Mucosa of descending colon (tissue), 3 donors: ENCODE measurements around the gene CDC42SE2. TPM values are rescaled to one million over a fixed set of nuclear protein-coding genes. Genes with fewer than 3 reads are reported as not detected.
A peak's percentile ranks its signal among the peaks of the same experiment; 100 is the strongest.

Experiments
- ATAC-seq: fragments of 200-7000 bp; cut with Tn5 transposase; one replicate; pipeline ENCODE4 v1.9.1; 2020; ENCODE audit warnings: mild to moderate bottlenecking, moderate library complexity
- DNase-seq, 3 donors: peaks; one replicate each; pipeline ENCODE4 v3.0.0-alpha.2; 2020
- H3K36me3 ChIP-seq: fragments of 200-600 bp; one replicate; pipeline ENCODE4 v1.8.0; 2021; ENCODE audit warnings: low read depth, mild to moderate bottlenecking
- H3K4me1 ChIP-seq: fragments of 200-600 bp; one replicate; pipeline ENCODE4 v1.8.0; 2021; ENCODE audit warnings: low read depth, mild to moderate bottlenecking
- H3K4me3 ChIP-seq: fragments of 200-600 bp; one replicate; pipeline ENCODE4 v1.8.0; 2021; ENCODE audit warnings: mild to moderate bottlenecking
- H3K9me3 ChIP-seq: fragments of 200-600 bp; one replicate; pipeline ENCODE4 v1.8.0; 2021; ENCODE audit warnings: mild to moderate bottlenecking
- intact Hi-C, 2 donors: fragments of 100-400 bp; cut with DNase I in 1 of 2; cut with micrococcal nuclease in 1 of 2; formaldehyde crosslinking; loops; one replicate each; pipeline versions ENCODE4 v1.11.0 to v1.11.1; 2022; cut with DNase I, micrococcal nuclease
- total RNA-seq, 3 donors: library from RNA; stranded (reverse); fragmentation: NEBNext Ultra II Directional in 2 of 3; extraction: Animal tissue kit (Norgen Biotek cat#: 25700) in 2 of 3; gene quantifications; one replicate each; pipeline versions ENCODE4 v1.2.1 to v1.2.4, GENCODE V29; 2021 to 2023
- TF ChIP-seq, protein P1 (sequence below): fragments of 200-600 bp; IDR thresholded peaks from one replicate; pipeline ENCODE4 v1.8.0; 2022; ENCODE audit warnings: antibody characterized with exemption, mild to moderate bottlenecking
- donor health status: DM: no; HTN: no; CAD: no; lungs with moderate emphysema.
- donor health status: DM: no; HTN: no; CAD: no.
- donor health status: DM: no; HTN: yes; CAD: no.

CDC42SE2 gene
- total RNA-seq, 3 donors from 2014 or later: 60.5 to 116 (median 101) TPM

DNA sequence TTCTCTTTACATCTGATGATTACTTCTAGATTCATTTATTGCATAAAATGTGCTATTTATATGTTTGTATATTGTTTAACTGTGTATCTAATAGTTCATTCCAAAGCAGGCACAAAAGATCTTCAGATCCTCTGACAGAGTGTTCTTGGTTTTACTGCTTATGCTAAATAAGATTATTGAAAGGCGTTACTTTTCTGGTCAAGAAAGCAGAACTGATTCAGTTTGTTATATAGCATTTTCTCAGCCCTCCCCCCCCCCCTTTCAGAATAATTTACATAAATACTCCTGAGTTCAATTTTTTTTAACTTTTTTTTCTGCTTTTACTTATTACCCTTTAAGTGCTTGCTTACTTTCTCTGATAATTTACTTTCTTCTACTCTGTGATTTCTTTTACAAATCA lies 15.4 kb downstream of the CDC42SE2 start:
- intact Hi-C loops: no loop called here
- no peak overlapping the region for H3K4me3 ChIP-seq
- TF ChIP-seq, protein P1, sequence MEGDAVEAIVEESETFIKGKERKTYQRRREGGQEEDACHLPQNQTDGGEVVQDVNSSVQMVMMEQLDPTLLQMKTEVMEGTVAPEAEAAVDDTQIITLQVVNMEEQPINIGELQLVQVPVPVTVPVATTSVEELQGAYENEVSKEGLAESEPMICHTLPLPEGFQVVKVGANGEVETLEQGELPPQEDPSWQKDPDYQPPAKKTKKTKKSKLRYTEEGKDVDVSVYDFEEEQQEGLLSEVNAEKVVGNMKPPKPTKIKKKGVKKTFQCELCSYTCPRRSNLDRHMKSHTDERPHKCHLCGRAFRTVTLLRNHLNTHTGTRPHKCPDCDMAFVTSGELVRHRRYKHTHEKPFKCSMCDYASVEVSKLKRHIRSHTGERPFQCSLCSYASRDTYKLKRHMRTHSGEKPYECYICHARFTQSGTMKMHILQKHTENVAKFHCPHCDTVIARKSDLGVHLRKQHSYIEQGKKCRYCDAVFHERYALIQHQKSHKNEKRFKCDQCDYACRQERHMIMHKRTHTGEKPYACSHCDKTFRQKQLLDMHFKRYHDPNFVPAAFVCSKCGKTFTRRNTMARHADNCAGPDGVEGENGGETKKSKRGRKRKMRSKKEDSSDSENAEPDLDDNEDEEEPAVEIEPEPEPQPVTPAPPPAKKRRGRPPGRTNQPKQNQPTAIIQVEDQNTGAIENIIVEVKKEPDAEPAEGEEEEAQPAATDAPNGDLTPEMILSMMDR: no peak
- DNase-seq: no peak
- H3K36me3 ChIP-seq: no peaks in the 10 kb centered on the region
- peaks cover 38% of the 10 kb centered on the region for H3K4me1 ChIP-seq
- ATAC-seq: no peak
- no peaks in the 10 kb centered on the region for H3K9me3 ChIP-seq

DNA sequence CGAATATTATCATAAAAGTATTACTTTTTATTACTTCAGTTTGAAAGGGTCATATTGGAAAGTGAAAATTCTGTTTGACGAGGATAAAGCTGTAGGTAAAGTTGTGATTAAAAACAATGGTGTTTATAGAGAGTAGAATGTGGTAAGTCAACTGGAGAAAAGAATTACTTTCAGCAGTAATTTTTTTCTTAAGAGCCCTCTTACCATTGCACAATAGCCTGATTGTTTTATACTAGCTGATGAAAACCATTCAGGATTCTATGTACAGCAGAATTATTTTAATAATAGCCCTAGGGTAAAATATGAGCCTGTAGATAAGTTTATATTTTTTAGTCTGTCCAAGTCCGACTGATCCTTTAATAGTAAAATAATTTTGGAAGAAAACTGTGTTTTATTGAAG lies 16.6 kb downstream of the CDC42SE2 start:
- intact Hi-C loops: loop anchor here in 1 of 2 donors (1.0 kb wide), 1 partner anchor 15 kb away; no protein-coding TSS in a partner anchor
- TF ChIP-seq, protein P1: no peak
- H3K4me1 ChIP-seq: peaks cover 49% of the 10 kb centered on the region
- DNase-seq (no peak), ATAC-seq (no peak)
- H3K9me3 ChIP-seq: no peaks in the 10 kb centered on the region
- no peak overlapping the region for H3K4me3 ChIP-seq
- H3K36me3 ChIP-seq: no peaks in the 10 kb centered on the region

DNA sequence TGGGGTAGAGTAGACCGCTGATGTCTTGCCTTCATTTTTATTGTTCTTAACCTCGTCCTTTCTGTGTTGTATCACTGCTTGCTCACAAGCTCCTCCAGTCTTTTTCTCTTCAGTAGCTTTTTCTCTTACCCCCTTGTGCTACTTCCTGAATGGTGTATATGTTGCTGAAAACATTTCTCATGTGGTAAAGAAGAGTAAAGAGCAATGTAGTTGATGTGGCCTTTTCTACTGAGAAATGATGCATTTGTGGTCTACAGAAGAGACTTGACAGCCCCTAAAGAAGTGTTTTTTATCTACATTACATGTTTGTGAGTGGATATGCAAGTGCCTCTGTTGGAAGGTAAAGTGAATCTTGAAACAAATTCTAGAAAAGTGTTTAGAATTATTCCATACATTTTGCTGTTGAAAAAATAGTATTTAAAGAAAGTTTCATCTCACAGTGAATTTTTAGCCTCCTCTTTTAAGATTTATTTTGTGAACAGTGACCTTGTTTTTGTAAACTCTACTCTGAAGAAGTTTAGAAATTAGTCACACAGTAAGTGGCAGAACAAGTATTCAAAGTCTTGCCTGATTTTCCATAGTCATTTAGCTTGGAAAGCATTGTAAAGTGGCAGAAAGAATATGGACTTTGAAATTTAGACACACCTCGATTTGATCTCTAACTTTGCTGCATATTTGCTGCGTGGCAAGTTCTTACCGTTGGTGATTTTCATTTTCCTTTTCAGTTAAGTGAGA lies 17.4 kb downstream of the CDC42SE2 start:
- Histone ChIP-seq H3K4me1 (peaks cover 58% of the 10 kb centered on the region), H3K4me3 (no peak overlapping the region), H3K9me3 (no peaks in the 10 kb centered on the region), H3K36me3 (no peaks in the 10 kb centered on the region)
- intact Hi-C loops: no loop called here
- ATAC-seq (peak; percentile 79), DNase-seq (no peak)
- TF ChIP-seq, protein P1: no peak

DNA sequence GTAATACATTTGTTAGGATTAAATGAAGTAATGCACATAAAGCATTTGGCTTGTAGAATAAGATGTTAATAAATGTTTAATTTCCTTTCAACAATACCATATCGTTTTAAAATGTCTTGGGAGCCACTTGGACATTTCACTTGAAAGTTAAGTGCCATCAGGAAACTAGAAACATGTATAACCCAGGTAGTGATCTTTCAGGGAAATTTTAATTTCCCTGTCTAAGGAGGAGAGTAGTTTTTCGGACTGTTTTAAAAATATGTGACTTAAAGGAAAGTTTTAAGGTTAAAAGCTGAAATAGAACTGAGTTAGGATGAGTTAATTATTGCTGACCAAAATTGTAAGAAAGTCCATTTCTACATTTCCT lies 18.0 kb downstream of the CDC42SE2 start:
- intact Hi-C loops: no loop called here
- Histone ChIP-seq H3K36me3 (no peaks in the 10 kb centered on the region), H3K4me3 (no peak overlapping the region), H3K9me3 (no peaks in the 10 kb centered on the region), H3K4me1 (peaks cover 63% of the 10 kb centered on the region)
- TF ChIP-seq, protein P1: no peak
- DNase-seq (no peak), ATAC-seq (peak; percentile 4)

DNA sequence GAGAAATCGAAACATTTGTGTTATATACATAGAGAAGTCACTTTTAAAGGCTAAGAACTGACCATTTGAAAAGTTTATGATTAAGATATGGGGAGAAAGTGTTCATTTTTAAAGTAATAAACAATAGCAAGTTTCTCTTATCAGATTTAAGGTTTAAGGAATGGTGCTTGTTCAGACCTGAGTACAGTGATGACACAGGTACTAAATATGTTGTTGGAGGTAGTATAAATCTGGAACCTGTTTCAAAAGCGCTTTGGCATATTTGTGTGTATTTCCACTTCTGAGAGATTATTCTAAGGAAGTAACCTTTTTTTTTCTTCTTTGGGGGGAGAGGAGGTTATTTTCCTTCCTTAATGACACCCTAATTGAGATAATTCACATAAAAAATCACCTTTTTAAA lies 18.4 kb downstream of the CDC42SE2 start:
- intact Hi-C loops: no loop called here
- ATAC-seq (peak; percentile 17), DNase-seq (no peak)
- Histone ChIP-seq H3K4me3 (no peak overlapping the region), H3K4me1 (peaks cover 67% of the 10 kb centered on the region), H3K36me3 (no peaks in the 10 kb centered on the region), H3K9me3 (no peaks in the 10 kb centered on the region)
- TF ChIP-seq, protein P1: no peak
